CD8-positive, alpha-beta memory T cell (primary cell): ENCODE data around the gene BMPR1B. TPM values are rescaled to one million over a fixed set of nuclear protein-coding genes. Genes with fewer than 3 reads are reported as not detected.
"Not testable (repeated sequence)": the region's sequence is repeated elsewhere in the genome, so short reads cannot be mapped to it uniquely, and the experiment has no call there.

Experiments
- CTCF ChIA-PET: fragments of 350-600 bp; sonication (Branson Sonifier 250); formaldehyde crosslinking; loops from one replicate; lab custom pipeline; 2021; ENCODE audit warnings: antibody characterized with exemption; lab: Charles Lee
- POLR2A ChIA-PET: fragments of 350-600 bp; sonication (Branson Sonifier 250); formaldehyde crosslinking; loops from one replicate; lab custom pipeline; 2021; ENCODE audit warnings: antibody characterized with exemption; lab: Charles Lee
- DNase-seq, 5 donors: peaks; one replicate each; pipeline versions ENCODE4 v3.0.0 to v3.0.0-alpha.2; 2020 to 2022; ENCODE audit warnings: mixed read lengths in 1 of 5
- H3K27ac ChIP-seq: one replicate; pipeline ENCODE4 v1.7.0; 2013; ENCODE audit warnings: low read depth, mild to moderate bottlenecking, low read length, moderate library complexity
- H3K27me3 ChIP-seq: 2 replicates; pipeline ENCODE4 v1.7.0; 2013; ENCODE audit warnings: low read length, mild to moderate bottlenecking; ENCODE audit not compliant: insufficient read depth, poor library complexity, severe bottlenecking
- H3K36me3 ChIP-seq: 2 replicates; pipeline ENCODE4 v1.7.0; 2013; ENCODE audit warnings: mild to moderate bottlenecking, low read length, moderate library complexity; ENCODE audit not compliant: insufficient read depth
- H3K4me1 ChIP-seq: 2 replicates; pipeline ENCODE4 v1.7.0; 2013; ENCODE audit warnings: mild to moderate bottlenecking, low read length, moderate library complexity; ENCODE audit not compliant: insufficient read depth
- H3K4me3 ChIP-seq: 2 replicates; pipeline ENCODE4 v1.7.0; 2013; ENCODE audit warnings: mild to moderate bottlenecking, low read length
- H3K9me3 ChIP-seq: 2 replicates; pipeline ENCODE4 v1.7.0; 2013; ENCODE audit warnings: mild to moderate bottlenecking, low read length
- H3K27ac Mint-ChIP-seq, 8 donors: one replicate each; pipeline ENCODE4 v1.8.0; 2020 to 2021; ENCODE audit warnings: mixed read lengths in 8 of 8, mild to moderate bottlenecking in 6 of 8, inconsistent platforms in 3 of 8, moderate library complexity in 3 of 8
- H3K27me3 Mint-ChIP-seq, 2 donors: one replicate each; pipeline ENCODE4 v1.8.0; 2020 to 2021; ENCODE audit warnings: mixed read lengths in 2 of 2, mild to moderate bottlenecking in 1 of 2, moderate library complexity in 1 of 2
- H3K36me3 Mint-ChIP-seq, 3 donors: one replicate each; pipeline ENCODE4 v1.8.0; 2020 to 2021; ENCODE audit warnings: mixed read lengths in 3 of 3, inconsistent platforms in 1 of 3, mild to moderate bottlenecking in 1 of 3
- H3K4me1 Mint-ChIP-seq, 3 donors: one replicate each; pipeline ENCODE4 v1.8.0; 2020 to 2021; ENCODE audit warnings: mixed read lengths in 3 of 3, inconsistent platforms in 1 of 3, mild to moderate bottlenecking in 1 of 3
- H3K4me3 Mint-ChIP-seq, 7 donors: one replicate each; pipeline ENCODE4 v1.8.0; 2020 to 2021; ENCODE audit warnings: mixed read lengths in 7 of 7, mild to moderate bottlenecking in 6 of 7, moderate library complexity in 4 of 7, inconsistent platforms in 2 of 7
- H3K9me3 Mint-ChIP-seq, 5 donors: one replicate each; pipeline ENCODE4 v1.8.0; 2020 to 2022; ENCODE audit warnings: mixed read lengths in 5 of 5, mild to moderate bottlenecking in 3 of 5, moderate library complexity in 2 of 5, inconsistent platforms in 1 of 5
- polyA plus RNA-seq: library from polyadenylated mRNA; unstranded; fragments of 300-500 nt; fragmentation: Illumina TruSeq; gene quantifications from one replicate; pipeline ENCODE4 v1.2.3, GENCODE V29; 2021
- total RNA-seq, 2 experiments: library from RNA; stranded (reverse); gene quantifications; one replicate each; pipeline ENCODE4 v1.2.3, GENCODE V29; 2021

Gene BMPR1B
- total and polyA plus RNA-seq, 3 experiments from 2014 or later, result 0.14 TPM; not detected in 2

GRCh38 chr4:95124906-95125504 lies 367.2 kb downstream of the BMPR1B start:
- Mint-ChIP-seq H3K4me3 (no peak overlapping the region), H3K36me3 (no peaks in the 10 kb centered on the region), H3K27me3 (peaks cover 0 to 4% of the 10 kb centered on the region in 2 donors), H3K4me1 (no peaks in the 10 kb centered on the region), H3K9me3 (no peaks in the 10 kb centered on the region), H3K27ac (no peak overlapping the region)
- DNase-seq, result no peak
- POLR2A ChIA-PET, result no interaction called here
- H3K27ac ChIP-seq, result no peak overlapping the region
- H3K4me3 ChIP-seq, result no peak overlapping the region
- H3K4me1 ChIP-seq, result no peaks in the 10 kb centered on the region
- H3K9me3 ChIP-seq, result no peaks in the 10 kb centered on the region
- CTCF ChIA-PET, result no interaction called here
- H3K36me3 ChIP-seq, result no peaks in the 10 kb centered on the region
- H3K27me3 ChIP-seq, result no peaks in the 10 kb centered on the region

DNA sequence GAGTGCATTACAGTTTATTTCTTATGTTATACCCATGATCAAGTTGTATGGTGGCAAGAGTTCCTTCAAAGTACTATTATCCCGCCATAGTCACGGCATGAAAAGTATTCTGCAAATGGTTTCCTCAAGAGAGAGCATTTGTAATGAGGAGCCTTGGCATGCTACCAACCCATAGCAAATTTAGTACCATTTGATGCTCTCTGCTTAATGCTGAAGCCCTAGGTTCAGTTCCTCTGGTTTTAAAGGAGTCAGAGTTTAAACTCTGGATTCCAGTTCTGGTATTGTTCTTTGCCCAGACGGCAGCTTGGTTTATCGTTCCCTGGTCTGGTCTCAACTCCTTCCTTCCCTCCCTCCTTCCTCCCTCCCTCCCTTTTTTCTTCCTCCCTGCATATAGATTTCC lies 371.3 kb downstream of the BMPR1B start:
- Mint-ChIP-seq H3K9me3 (peaks cover 0 to 1% (median 0%) of the 10 kb centered on the region in 5 donors), H3K4me3 (no peak overlapping the region), H3K27ac (no peak overlapping the region), H3K27me3 (peaks cover 0 to 4% of the 10 kb centered on the region in 2 donors), H3K4me1 (no peaks in the 10 kb centered on the region), H3K36me3 (no peaks in the 10 kb centered on the region)
- Histone ChIP-seq H3K27ac (no peak overlapping the region), H3K9me3 (no peaks in the 10 kb centered on the region), H3K36me3 (no peaks in the 10 kb centered on the region), H3K4me3 (no peak overlapping the region), H3K27me3 (no peaks in the 10 kb centered on the region), H3K4me1 (no peaks in the 10 kb centered on the region)
- ChIA-PET POLR2A (no interaction called here), CTCF (no interaction called here)
- DNase-seq, result no peak

DNA sequence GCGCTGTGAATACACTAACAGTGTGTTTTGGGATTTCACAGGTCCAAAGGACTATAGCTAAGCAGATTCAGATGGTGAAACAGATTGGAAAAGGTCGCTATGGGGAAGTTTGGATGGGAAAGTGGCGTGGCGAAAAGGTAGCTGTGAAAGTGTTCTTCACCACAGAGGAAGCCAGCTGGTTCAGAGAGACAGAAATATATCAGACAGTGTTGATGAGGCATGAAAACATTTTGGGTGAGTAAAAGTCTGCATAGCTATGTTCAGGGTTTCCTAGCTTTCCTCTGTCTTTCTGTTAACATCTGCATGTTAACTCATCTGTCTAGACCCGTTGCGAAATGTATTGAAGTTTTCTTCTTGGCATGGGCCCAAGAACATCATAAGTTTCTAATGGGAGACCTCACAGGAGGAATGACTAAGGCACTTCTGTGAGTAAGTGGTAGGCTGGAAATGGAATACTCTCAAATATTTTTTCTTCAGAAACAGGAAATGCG lies 372.1 kb downstream of the BMPR1B start:
- no peak for DNase-seq
- POLR2A ChIA-PET, result no interaction called here
- Mint-ChIP-seq H3K4me3 (no peak overlapping the region), H3K9me3 (peaks cover 0 to 7% (median 0%) of the 10 kb centered on the region in 5 donors), H3K27me3 (peaks cover 0 to 3% of the 10 kb centered on the region in 2 donors), H3K27ac (no peak overlapping the region), H3K36me3 (no peaks in the 10 kb centered on the region), H3K4me1 (no peaks in the 10 kb centered on the region)
- no peaks in the 10 kb centered on the region for H3K4me1 ChIP-seq
- no peaks in the 10 kb centered on the region for H3K9me3 ChIP-seq
- H3K27me3 ChIP-seq, result no peaks in the 10 kb centered on the region
- no peaks in the 10 kb centered on the region for H3K36me3 ChIP-seq
- CTCF ChIA-PET, result no interaction called here
- no peak overlapping the region for H3K4me3 ChIP-seq
- no peak overlapping the region for H3K27ac ChIP-seq

- POLR2A ChIA-PET, H3K36me3 ChIP-seq, H3K9me3 ChIP-seq, H3K27ac Mint-ChIP-seq, H3K27me3 Mint-ChIP-seq, H3K4me1 Mint-ChIP-seq, DNase-seq, H3K4me3 Mint-ChIP-seq, CTCF ChIA-PET, H3K27ac ChIP-seq, H3K36me3 Mint-ChIP-seq, H3K4me3 ChIP-seq, H3K27me3 ChIP-seq, H3K4me1 ChIP-seq: not testable (repeated sequence)
- H3K9me3 Mint-ChIP-seq, result peaks cover 0 to 14% (median 3%) of the 10 kb centered on the region in 5 donors
These were observed 376.3 kb downstream of the BMPR1B start for GRCh38 chr4:95134016-95134415.

DNA sequence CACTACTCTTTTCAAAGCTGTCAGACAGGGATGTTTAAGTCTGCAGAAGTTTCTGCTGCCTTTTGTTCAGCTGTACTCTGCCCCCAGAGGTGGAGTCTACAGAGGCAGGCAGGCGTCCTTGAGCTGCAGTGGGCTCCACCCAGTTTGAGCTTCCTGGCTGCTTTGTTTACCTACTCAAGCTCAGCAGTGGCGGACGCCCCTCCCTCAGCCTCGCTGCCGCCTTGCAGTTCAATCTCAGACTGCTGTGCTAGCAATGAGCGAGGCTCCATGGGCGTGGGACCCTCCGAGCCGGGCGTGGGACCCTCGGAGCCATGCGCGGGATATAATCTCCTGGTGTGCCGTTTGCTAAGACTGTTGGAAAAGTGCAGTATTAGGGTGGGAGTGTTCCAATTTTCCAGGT lies 381.7 kb downstream of the BMPR1B start:
- H3K27me3 ChIP-seq, H3K4me3 Mint-ChIP-seq, H3K4me3 ChIP-seq, DNase-seq, H3K9me3 ChIP-seq, H3K36me3 Mint-ChIP-seq, H3K4me1 ChIP-seq, H3K9me3 Mint-ChIP-seq, POLR2A ChIA-PET, H3K27ac Mint-ChIP-seq, H3K27ac ChIP-seq, H3K36me3 ChIP-seq, CTCF ChIA-PET, H3K4me1 Mint-ChIP-seq: not testable (repeated sequence)
- H3K27me3 Mint-ChIP-seq, result peaks cover 0 to 22% of the 10 kb centered on the region in 2 donors

GRCh38 chr4:95141361-95141760 lies 383.6 kb downstream of the BMPR1B start:
- Mint-ChIP-seq H3K27me3 (peaks cover 0 to 22% of the 10 kb centered on the region in 2 donors), H3K27ac (no peak overlapping the region), H3K9me3 (peaks cover 0 to 7% (median 3%) of the 10 kb centered on the region in 5 donors), H3K4me3 (no peak overlapping the region), H3K36me3 (no peaks in the 10 kb centered on the region), H3K4me1 (no peaks in the 10 kb centered on the region)
- Histone ChIP-seq H3K4me3 (no peak overlapping the region), H3K36me3 (no peaks in the 10 kb centered on the region), H3K27ac (no peak overlapping the region), H3K27me3 (no peaks in the 10 kb centered on the region), H3K9me3 (no peaks in the 10 kb centered on the region), H3K4me1 (no peaks in the 10 kb centered on the region)
- DNase-seq, result no peak
- ChIA-PET POLR2A (no interaction called here), CTCF (no interaction called here)

GRCh38 chr4:95142932-95143331 lies 385.2 kb downstream of the BMPR1B start:
- no peaks in the 10 kb centered on the region for H3K36me3 ChIP-seq
- H3K4me1 ChIP-seq, result no peaks in the 10 kb centered on the region
- ChIA-PET CTCF (no interaction called here), POLR2A (no interaction called here)
- no peak overlapping the region for H3K4me3 Mint-ChIP-seq
- no peaks in the 10 kb centered on the region for H3K36me3 Mint-ChIP-seq
- H3K4me1 Mint-ChIP-seq, result no peaks in the 10 kb centered on the region
- H3K27ac ChIP-seq, result no peak overlapping the region
- H3K4me3 ChIP-seq, result no peak overlapping the region
- no peak overlapping the region for H3K27ac Mint-ChIP-seq
- H3K27me3 ChIP-seq, result no peaks in the 10 kb centered on the region
- no peaks in the 10 kb centered on the region for H3K9me3 ChIP-seq
- DNase-seq, result no peak
- peaks cover 0 to 22% of the 10 kb centered on the region in 2 donors for H3K27me3 Mint-ChIP-seq
- peaks cover 0 to 3% (median 2%) of the 10 kb centered on the region in 5 donors for H3K9me3 Mint-ChIP-seq

- H3K4me1 Mint-ChIP-seq, result peaks cover 7 to 13% (median 10%) of the 10 kb centered on the region in 3 donors
- H3K9me3 Mint-ChIP-seq, result no peaks in the 10 kb centered on the region
- H3K27ac Mint-ChIP-seq, result no peak overlapping the region
- Histone ChIP-seq H3K4me3 (no peak overlapping the region), H3K36me3 (no peaks in the 10 kb centered on the region), H3K9me3 (no peaks in the 10 kb centered on the region), H3K27ac (no peak overlapping the region), H3K27me3 (no peaks in the 10 kb centered on the region), H3K4me1 (peaks cover 14% of the 10 kb centered on the region)
- no peaks in the 10 kb centered on the region for H3K36me3 Mint-ChIP-seq
- no peak for DNase-seq
- no peak overlapping the region for H3K4me3 Mint-ChIP-seq
- CTCF ChIA-PET, result no interaction called here
- POLR2A ChIA-PET, result no interaction called here
- H3K27me3 Mint-ChIP-seq, result no peaks in the 10 kb centered on the region
These were observed 393.5 kb downstream of the BMPR1B start for GRCh38 chr4:95151255-95151654.
